HG02938 (cell line): ENCODE data around the gene SRSF9.
"Not testable (repeated sequence)": the region's sequence is repeated elsewhere in the genome, so short reads cannot be mapped to it uniquely, and the experiment has no call there.

Source experiments
- ATAC-seq: cut with Tn5 transposase; IDR thresholded peaks from one replicate; pipeline ENCODE4 v1.9.1; 2021; ENCODE audit warnings: mild to moderate bottlenecking, moderate library complexity; ENCODE audit not compliant: unreplicated experiment

SRSF9 gene

DNA sequence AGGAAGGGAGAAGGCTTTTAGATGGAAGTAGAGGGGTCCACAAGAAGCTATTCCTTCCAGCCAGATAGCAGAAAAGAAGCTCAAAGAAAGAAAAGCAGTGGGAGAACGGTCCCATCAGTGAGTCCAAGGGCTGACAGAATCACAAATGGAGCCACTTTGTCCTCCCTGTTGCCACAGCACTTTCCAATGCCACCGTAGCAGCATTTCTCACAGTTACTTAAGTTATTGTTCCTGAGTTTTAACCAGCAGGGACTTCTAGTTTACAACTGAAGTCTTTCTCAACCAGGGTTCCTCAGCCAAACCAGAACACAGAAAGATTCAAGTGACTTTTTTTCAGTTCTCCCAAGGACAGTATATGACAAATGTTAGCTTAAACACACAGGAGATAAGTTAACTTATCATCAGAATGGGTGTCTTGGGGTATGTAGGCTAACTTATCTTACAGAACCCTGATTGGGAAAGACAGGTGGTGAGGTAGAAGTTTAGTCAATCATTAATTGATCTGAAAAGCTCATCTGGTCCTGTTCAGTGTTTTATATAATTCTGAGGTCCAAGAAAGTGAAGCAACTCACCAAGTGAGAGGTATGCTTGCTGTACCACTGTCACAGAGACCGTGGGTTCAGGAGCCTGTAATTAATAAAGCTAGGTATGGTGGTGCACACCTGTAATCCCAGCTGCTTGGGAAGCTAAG is 16.3 kb downstream of the SRSF9 start:
- ATAC-seq: no peak

DNA sequence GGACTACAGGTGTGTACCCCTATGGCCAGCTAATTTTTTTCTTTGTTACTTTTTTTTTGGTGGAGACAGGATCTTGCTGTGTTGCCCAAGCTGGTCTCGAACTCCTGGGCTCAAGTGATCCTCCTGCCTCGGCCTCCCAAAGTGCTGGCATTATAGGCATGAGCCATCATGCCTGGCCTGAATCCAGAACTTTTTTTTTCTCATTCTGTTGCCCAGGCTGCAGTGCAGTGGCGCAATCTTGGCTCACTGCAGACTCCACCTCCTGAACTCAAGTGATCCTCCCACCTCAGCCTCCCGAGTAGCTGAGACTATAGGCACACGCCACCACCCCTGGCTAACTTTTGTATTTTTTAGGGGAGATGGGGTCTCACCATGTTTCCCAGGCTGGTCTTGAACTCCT is 17.0 kb downstream of the SRSF9 start:
- ATAC-seq: not testable (repeated sequence)

DNA sequence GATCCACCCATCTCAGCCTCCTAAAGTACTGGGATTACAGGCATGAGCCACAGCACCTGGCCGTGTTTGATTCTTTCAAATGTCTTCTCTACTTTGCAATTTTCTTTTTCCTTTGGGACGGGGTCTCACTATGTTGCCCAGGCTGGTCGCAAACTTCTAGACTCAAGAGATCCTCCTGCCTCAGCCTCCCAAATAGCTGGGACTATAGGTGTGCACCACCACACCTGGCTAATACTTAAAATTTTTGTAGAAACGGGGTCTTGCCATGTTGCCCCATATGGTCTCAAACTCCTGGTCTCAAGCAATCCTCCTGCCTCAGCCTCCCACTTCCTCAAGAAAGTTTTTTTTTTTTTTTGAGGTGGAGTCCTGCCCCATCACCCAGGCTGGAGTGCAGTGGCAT is 21.6 kb downstream of the SRSF9 start:
- no peak for ATAC-seq

DNA sequence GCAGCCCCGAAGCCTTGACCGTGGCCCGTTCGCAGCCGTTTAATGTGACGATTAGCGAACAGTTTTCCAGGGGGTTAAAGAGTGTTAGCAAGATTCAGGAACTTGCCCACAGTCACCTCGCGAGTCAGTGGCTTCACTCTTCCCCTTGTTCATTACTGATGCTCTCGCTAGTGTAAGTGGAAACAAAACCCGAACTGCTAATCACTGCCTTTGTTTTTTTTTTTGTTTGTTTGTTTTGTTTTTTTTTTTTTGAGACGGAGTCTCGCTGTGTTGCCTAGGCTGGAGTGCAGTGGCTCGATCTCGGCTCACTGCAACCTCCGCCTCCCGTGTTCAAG is 22.7 kb downstream of the SRSF9 start:
- peak; percentile 9 for ATAC-seq

DNA sequence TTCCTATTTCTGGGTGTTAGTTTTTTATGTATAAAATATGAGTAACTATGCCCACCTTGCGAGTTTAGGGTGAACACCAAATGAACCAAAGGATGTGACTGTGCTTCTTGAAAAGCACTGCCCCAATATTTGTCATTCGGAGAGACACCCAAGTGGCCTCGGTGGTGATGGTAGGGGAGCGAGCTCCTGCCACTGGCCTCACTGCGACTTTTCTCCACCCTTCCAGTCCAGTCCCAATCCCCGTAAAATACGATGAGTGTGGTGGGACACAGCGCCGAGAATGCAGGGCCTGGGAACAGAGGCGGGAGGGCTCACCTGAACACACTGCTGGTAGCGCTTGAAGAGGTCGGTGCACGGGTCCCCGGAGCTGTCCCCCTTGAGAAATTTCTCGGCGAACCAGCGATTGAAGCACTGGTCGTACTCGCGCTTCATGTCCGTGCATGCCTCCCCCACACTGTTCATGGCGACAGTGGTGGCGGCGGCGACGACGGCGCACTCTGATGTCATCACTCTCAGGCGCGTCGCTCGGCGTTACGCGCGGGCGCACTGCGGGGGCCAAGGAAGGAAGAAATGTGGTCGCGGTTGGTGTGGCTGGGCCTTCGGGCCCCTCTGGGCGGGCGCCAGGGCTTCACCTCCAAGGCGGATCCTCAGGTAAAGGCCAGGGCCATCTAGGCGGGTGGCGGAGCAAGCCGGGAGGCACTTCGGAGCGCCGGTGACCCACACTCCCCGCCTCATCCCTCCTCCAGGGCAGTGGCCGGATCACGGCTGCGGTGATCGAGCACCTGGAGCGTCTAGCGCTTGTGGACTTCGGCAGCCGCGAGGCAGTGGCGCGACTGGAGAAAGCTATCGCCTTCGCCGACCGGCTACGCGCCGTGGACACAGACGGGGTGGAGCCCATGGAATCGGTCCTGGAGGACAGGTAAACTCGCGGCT is 23.4 kb downstream of the SRSF9 start, which contains the start of the genes GATC and TRIAP1:
Gene GATC, plus strand, starts transcription at position 534 of the 933 bp plus-strand sequence. Its CDS starts 37 bp downstream, at position 571.
Gene TRIAP1, minus strand, starts transcription at position 474 of the 933 bp plus-strand sequence. Its CDS starts 12 bp downstream, at position 462.
- ATAC-seq: peak; percentile 88

DNA sequence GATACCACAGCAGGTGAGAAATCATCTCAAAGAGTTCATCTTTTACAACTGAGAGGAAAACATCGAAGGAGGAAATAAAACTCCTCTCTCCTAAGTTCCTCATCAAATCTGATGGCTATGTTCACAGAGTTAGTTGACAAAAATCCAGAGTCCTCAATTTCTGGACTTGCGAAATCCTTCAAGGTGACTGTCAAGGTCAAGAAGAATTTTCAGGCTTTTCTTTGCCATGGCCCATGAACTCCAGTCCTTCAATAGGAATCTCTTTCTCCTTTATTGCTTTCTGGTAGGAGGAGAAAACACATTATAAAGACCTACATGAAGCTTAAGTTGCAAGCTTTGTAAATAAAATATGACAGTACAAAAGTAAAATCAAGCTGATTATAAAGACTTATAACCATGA is 24.9 kb downstream of the SRSF9 start:
- ATAC-seq: no peak

DNA sequence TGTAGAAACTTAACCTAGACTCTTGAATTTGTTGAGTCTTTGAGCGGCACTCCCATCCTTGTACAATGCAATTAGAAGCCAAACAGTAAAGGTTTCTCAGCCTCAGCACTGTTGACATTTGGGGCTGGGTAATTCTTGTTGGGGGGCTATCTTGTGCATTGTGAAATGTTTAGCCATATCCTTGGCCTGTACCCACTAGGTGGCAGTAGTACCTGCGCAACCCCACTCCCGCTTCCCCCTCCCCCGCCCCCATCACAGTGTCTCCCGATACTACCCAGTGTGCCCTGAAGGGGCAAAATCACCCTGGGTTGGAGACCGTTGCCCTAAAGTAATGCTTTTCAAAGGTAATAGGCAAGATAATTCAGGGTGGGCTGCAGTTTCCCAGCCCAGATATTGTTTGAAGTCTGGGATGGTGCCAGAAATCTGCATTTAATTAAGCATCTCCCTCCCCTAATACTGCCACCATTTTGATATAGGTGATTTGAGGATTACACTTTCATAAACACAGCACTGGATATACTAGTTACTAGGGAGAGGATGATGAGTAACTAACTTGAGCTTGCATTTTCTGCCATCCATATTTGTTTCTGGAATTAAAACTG is 29.8 kb downstream of the SRSF9 start:
- ATAC-seq: no peak

DNA sequence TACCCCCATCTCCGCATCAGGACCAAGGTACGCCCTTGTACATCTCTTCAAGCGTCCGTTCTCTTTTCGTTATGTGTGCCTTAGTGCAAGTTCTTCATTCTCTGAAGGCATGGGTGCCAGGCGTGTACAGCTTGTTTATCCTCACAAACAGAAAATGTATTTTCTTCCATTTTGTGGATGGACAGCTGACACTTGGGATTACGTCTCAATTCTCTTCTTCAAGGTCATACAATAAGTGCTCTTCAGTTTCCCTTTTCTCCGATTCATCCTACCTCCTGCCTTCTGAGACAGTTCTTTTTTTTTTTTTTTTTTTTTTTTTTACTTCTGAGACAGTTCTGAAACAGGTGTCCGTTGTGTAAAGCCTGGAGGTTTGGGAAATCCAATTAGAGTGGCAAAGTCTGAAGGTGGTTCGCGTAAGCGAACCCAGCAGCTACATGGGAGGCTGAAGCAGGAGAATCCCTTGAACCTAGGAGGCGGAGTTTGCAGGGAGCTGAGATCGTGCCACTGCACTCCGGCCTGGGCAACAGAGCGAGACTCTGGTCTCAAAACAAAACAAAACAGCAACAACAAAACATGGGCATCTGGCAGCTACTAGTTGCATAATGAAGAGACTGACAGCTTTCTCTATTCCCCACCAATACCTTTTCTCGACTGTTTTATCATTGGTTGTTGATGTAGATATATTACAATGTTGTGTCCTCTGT is 30.9 kb downstream of the SRSF9 start:
- peak; percentile 2 for ATAC-seq

DNA sequence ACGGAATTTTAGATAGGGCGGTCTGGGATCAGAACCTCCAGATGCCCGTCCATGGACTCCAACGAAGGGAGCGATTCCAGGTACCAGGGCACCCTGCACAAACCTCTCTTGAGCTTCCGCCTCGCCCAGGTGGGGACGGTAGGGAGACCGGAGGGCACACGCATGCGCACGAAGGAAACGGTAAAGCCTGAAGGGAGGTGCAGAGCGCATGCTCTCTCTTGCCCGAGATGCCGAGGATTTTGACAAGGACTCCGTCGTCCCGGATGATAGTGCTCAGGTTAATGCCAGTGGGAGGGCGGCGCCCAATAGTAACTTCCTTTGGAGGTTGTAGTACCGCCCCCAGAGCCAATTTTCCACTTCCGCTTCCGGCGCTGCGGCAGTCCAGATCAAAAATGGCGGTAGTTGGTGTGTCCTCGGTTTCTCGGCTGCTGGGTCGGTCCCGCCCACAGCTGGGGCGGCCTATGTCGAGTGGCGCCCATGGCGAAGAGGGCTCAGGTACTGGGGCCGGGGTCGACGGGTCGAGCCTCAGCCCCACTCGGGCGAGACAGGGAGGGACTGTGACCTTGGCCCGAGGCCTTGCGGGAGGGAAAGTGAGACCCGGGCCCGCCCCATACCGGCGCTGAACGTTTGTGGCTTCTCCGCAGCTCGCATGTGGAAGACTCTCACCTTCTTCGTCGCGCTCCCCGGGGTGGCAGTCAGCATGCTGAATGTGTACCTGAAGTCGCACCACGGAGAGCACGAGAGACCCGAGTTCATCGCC is 31.6 kb downstream of the SRSF9 start, which contains the start of gene COX6A1:
Gene COX6A1, plus strand, starts transcription at position 379 of the 760 bp plus-strand sequence. Its CDS starts 14 bp downstream, at position 393.
- peak; percentile 93 for ATAC-seq

DNA sequence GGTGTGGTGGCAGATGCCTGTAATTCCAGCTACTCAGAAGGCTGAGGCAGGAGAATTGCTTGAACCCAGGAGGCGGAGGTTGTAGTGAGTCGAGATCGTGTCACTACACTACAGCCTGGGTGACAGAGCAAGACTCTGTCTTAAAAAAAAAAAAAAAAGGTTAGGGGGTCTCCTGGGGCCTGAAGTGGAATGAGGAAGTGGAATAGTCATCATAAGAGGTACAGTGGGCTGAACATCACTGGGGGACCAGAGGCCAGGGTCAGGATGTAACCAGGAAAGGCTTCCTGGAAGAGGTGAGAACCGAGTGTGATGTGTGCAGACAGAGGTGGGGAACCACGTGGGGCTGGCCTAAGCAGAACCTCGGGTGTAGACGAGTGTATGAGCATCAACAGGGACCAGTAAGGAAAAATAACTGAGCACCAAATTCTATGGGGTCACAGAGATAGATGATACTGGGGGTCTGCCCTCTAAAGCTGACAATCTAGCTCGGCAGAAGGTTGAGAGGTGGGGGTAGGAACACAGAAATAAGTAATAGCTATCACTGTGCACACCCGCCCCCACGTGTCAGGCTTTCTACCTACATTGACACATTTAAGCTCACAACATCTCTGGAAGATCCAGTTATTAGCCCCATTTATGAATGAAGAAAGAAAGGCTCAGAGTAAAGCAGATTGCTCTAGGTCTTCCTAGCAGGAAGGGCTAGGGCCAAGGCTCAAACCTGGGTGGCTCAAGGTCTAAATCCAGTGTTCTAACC is 36.6 kb downstream of the SRSF9 start:
- ATAC-seq: no peak

DNA sequence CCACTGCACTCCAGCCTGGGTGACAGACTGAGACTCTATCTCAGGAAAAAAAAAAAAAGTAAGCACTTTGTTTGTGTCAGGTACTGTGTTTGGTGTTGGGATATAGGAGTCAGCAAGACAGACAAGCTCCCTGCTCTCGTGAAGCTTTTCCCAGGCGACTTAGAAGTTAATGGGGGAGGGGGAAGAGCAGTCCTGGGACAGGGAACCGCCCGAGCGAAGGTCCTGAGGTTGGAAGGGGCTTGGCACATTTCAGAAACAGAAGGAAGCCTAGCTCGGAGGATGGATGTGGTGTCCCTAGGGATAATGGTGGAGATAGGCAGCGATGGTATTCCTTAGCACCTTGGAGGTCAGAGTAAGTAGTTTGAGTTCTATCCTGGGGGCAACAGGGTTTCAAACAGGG is 40.2 kb downstream of the SRSF9 start:
- ATAC-seq: no peak

DNA sequence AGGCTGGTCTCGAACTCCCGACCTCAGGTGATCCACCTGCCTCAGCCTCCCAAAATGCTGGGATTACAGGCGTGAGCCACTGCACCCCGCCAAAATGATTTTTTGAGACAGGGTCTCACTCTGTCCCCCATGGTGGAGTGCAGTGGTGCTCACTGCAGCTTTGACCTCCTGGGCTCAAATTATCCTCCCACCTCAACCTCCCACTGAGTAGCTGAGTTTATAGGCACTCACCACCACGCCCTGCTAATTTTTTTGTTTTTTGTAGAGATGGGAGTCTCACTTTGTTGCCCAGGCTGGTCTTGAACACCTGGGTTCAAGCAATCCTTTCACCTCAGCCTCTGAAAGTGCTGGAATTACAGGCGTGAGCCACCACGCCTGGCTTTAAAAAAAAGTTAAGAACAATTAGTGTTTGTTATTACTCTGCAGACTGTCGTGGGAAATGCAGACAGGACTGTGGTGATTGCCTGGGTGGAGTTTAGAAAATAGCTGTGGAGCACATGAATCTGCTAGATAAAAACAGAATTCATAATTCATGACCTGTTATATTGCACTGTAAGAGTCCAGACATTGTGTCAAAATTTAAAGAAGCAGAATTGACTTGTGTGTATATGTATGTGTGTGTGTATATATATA is 40.8 kb downstream of the SRSF9 start:
- ATAC-seq: no peak

DNA sequence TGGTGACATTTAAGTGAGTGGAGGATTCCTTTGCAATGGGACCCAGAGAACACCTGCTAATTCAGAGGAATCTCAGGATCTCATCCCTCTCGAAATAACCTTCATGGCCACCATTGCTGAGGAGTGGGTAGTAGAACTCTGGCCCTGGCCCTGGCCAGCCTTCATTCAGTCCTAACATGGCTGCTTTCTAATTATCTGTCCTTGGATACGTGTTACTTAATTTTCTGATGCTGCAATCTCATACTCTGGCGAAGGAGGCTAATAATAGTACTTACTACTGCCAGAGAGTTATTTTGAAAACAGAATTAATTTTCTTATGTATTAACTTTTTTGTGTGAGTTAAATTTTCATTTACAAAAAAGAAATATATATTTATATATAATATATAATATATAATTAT is 43.8 kb downstream of the SRSF9 start:
- ATAC-seq: no peak

DNA sequence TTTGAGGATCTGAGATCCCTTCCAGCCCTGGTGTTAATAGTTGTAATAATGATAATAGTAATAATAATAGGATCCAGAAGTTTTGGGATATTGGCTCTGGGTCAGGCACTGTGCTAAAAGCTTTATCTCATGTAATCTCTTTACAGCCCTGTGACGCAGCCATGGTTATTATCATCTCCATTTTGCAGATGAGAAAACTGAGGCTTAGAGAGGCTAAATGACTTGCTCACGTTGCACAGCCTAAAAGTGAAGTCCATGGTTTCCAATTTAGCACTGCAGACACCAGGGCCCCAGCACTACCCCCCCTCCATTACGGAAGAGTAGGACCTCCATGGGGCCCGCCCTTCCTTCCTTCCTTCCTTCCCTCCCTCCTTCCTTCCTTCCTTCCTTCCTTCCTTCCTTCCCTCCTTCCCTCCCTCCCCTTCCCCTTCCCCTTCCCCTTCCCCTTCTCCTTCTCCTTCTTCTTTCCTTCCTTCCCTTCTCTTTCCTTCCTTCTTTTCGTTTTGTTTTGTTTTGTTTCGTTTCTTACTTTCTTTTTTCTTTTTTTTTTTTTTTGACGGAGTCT is 46.6 kb downstream of the SRSF9 start:
- no peak for ATAC-seq

DNA sequence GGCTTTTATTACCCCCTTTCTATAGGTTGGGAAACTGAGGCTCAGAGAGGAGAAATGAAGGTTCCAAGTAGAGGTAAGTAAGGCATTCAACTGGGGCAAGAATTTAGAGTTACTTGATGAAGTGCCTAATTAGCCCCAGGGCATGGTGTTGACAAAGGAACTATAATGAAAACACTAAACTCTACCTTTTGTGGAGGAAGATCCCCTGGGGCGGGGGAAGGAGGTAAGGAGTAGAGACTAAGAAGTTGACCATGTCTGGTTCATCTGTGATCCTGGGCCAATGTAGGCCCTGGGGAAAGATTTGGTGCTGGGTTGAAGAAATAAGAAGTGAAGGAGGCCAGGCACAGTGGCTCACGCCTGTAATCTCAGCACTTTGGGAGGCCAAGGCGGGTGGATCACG is 47.8 kb downstream of the SRSF9 start:
- no peak for ATAC-seq

DNA sequence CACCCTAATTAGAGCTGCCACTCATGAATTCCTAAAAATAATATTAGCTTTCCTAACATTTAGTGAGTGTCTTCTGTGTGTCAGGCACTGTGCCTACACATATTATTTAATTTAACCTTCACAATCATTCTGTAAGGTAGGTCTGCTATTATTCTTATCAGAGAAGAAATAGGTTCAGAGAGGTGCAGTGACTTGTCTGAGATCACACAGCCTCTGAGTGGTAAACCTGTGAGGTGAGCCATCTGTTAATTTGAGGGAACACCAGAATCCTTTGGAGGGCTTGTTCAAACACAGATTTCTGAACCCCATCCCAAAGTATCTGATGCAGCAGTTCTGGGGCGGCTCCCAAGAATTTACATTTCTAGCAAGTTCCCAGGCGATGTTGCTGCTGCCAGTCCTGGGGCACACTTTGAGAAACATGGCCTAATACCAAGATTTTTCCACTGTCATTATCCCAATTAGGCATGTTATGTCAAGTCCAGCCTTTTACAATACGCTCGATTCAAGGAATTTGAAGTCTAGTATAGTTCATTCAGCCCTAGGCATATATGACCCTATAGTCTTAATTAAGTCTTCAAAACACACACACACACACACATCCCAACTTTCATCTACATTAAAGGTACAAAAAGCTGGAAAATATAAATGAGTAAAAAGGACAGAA is 51.5 kb downstream of the SRSF9 start:
- ATAC-seq: no peak

DNA sequence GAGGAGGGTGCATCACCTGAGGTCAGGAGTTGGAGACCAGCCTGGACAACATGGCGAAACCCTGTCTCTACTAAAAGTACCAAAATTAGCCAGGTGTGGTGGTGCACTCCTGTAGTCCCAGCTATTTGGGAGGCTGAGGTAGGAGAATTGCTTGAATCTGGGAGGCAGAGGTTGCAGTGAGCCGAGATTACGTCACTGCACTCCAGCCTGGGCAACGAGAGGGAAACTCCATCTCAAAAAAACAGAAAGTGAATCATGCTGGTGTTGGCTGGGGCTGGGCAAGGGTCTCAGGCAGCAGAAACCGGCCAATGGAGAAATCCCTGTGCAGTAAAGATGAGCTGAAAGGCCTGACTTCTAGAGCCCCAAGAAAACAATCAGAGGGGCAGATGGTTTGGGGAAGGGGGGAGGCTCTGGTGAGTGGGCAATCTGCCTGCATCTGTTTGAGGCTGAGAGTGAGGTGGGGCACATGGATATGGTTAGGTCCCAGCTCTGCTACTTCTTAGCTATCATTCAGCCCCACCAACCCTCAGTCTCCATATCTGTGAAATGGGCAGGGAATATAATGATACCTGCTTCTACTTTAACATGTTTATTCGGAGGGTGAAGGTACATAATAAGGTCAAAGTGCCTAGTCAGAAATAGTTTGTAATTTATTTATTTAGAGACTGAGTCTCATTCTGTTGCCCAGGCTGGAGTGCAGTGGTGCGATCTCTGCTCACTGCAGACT is 52.9 kb downstream of the SRSF9 start:
- no peak for ATAC-seq
